HG03439 (cell line): Measurements from ENCODE around the gene TSPAN32.
"Not testable (repeated sequence)": the region's sequence is repeated elsewhere in the genome, so short reads cannot be mapped to it uniquely, and the experiment has no call there.

Source experiments
- ATAC-seq: cut with Tn5 transposase; IDR thresholded peaks from one replicate; pipeline ENCODE4 v1.9.1; 2021; ENCODE audit warnings: mild to moderate bottlenecking, moderate library complexity; ENCODE audit not compliant: unreplicated experiment

Gene TSPAN32

DNA sequence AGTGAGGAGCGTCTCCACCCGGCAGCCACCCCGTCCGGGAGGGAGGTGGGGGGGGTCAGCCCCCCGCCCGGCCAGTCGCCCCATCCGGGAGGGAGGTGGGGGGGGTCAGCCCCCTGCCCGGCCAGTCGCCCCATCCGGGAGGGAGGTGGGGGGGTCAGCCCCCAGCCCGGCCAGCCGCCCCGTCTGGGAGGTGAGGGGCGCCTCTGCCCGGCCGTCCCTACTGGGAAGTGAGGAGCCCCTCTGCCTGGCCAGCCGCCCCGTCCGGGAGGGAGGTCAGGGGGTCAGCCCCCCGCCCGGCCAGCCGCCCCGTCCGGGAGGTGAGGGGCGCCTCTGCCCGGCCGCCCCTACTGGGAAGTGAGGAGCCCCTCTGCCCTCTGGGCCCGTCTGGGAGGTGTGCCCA, 30.8 kb downstream of the TSPAN32 start:
- not testable (repeated sequence) for ATAC-seq

DNA sequence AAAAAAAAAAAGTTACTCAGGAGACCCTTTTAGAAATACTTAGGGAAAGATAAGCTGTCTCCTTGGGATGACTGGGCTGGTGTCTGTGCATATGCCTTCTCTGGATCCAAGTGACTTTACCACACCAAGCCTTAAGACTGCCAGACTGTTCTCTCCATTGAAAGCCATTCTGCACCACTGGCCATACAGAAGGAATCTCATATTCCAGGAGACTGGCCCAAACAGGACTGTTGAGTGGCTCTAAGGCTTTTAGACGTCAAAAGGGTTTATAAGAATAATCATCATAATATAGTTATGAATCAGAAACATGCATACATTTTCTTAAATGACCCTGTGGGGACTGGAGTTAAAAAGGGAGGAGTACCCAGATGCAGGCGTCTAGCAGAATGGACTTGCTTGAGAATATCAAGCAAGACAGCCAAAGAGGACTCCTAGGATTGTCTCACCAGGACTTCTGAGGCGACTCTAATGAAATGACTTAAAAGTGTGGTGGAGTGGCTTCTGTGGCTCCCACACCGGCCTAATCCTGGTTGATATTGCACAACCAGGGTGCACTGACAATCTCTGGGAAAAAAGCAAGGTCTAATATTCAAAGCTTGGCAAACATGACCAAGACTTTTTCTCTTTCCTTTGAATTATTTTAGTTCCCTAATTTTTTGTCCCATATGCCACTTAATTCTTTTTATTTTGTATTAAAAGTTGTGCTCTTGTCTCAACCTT, 31.8 kb downstream of the TSPAN32 start:
- not testable (repeated sequence) for ATAC-seq

DNA sequence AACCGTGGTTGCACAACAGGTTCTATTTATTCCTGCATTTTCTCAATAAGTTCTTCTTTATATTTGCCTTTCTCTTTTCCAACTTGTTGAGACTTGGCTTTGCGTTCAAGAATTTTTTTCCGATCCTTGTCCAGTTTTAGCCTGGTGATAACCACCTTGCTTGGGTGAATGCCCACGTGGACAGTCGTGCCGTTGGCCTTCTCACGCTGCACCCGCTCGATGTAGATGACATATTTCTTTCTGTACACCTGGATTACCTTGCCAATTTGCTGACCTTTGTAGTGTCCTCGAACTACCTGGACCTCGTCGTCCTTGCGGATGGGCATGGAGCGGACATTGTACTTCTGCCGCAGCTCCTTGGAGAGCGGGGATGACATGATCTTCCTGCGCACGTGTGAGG, 33.5 kb downstream of the TSPAN32 start:
- ATAC-seq: not testable (repeated sequence)

DNA sequence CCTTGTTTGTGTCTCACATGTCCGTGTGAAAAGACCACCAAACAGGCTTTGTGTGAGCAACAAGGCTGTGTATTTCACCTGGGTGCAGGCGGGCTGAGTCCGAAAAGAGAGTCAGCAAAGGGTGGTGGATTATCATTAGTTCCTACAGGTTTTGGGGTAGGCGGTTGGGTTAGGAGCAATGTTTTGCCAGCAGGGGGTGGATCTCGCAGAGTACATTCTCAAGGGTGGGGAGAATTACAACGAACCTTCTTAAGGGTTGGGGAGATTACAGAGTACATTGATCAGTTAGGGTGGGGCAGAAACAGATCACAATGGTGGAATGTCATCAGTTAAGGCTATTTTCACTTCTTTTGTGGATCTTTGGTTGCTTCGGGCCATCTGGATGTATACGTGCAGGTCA, 36.9 kb downstream of the TSPAN32 start:
- not testable (repeated sequence) for ATAC-seq

DNA sequence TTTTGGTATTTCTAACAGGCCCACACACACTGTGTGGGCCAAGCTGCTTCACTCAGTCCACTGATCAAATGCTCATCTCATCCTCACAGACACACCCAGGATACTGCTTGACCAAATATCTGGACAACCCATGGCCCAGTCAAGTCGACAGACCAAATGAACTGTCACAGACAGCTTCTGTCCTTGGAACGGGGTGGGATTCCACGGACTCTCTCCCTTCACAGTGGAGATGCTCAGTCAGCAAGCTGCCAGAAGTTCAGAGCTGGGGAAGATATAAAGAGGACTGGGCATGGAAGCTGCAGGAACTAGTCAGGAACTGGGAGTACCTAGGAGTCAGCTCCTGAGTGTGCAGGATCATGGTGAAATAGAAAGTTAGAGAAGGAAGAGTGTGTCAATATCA, 40.7 kb downstream of the TSPAN32 start:
- ATAC-seq: no peak

DNA sequence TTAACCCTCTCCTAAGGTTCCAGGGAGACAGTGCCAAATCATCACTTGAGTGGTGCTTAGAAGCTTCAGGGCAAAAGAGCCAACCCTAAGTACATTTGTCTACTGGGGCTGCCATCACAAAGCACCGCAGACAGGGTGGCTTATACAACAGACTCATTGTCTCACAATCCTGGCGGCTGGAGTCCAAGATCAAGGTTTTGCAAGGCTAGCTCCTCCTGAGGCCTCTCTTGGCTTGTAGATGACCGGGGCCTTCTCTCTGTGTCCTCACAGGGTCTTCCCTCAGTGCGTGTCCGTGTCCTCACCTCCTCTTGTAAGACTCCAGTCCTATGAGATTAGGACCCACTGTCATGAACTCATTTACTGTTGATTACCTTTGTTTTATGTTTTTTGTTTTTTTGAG, 41.2 kb downstream of the TSPAN32 start:
- ATAC-seq: no peak

DNA sequence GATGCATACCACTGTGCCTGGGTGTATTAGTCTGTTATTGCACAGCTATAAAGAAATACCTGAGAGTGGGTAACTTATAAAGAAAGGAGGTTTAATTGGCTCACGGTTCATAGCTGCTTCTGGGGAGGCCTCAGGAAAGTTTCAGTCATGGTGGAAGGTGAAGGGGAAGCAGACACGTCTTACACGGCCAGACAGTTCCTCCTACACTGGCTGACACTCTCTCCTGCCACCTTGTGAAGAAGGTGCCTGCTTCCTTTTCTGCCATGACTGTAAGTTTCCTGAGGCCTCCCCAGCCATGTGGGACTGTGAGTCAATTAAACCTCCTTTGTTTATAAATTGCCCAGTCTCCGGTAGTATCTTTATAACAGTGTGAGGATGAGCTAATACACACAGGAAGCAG, 41.7 kb downstream of the TSPAN32 start:
- no peak for ATAC-seq

DNA sequence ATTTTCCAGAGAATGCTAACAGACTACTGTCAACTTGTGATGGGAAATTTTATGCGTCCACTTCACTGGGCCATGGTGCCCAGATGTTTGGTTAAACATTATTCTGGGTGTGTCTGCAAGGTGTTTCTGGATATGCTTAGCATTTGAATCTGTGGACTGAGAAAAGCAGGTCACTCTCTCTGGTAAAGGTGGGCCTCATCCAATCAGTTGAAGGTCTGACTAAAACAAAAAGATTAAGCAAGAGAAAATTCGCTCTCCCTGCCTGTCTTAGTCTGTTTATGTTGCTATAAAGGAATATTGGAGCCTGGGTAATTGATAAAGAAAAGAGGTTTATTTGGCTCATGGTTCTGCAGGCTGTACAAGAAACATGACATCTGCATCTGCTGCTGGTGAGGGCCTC, 43.2 kb downstream of the TSPAN32 start:
- ATAC-seq: no peak

DNA sequence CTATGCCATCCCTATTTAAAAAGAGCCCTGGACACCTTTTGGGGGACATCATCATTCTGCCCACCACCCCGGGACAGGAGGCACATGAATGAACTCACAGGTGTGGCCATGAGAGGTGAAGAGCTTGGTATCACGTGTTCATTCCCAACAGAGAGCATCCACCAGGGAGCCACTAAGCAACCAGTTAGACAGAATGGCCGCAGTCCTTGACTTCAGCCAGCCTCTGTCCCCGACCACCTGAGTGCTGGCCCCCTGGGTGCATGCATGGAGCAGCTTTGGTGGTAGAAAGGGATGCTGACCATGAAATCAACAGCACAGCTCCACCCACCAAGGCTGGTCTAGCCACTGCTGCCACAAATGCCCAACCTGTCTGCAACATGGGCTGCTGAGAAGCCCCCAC, 44.2 kb downstream of the TSPAN32 start:
- ATAC-seq: no peak

DNA sequence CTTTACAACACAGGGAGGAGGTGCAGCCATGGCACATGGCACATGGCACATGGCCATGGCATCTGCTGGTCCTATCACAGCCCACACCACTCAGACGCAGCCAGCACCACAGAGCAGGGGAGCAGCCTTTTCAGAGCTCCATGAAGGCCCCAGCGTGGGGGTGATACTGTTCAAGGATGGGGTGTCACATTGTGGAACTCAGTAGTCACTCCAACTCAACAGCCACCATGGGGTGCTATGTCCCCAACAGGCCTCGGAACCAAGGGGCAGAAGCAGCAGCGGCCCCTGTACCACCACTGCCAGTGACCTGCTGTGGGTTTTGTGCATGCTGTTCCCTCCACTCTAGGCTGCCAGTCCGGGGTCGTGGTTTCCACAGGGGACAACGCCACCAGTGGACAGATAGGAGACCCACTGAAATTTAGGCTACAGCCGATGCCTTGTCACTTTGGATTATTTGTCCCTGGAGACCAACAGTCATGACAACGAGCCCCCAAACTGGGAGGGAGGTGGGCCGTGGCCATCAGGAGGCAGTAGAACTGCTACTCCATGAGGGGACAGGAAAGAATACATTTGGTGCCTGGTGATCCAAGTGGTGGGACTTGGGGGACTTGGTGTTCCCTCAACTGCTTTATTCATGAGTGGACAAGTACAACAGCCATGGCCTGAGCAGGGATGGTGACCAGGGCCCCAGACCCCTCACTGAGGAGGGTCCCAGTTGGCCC, 44.9 kb downstream of the TSPAN32 start:
- ATAC-seq: no peak

DNA sequence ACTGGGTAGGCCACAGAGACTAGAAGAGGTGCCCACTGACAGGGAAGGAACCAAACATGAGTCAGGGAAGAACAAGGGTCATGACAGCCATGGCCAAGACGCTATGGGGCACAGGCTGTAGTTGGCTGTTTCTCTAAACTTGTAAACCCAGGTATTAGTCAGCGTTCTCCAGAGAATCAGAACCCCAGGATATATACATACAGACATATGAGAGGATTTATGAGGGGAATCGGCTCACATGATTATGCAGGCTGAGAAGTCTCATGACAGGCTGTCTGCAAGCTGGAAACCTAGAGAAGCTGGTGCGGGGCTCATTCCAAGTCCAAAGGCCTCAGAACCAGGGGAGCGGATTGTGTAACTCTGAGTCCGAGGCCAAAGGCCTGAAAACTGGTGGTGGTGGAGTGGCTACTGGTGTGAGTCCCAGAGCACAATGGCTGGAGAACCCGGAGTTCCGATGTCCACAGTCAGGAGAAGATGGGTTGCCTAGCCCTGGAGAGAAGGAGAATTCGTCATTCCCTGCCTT, 45.6 kb downstream of the TSPAN32 start:
- no peak for ATAC-seq

DNA sequence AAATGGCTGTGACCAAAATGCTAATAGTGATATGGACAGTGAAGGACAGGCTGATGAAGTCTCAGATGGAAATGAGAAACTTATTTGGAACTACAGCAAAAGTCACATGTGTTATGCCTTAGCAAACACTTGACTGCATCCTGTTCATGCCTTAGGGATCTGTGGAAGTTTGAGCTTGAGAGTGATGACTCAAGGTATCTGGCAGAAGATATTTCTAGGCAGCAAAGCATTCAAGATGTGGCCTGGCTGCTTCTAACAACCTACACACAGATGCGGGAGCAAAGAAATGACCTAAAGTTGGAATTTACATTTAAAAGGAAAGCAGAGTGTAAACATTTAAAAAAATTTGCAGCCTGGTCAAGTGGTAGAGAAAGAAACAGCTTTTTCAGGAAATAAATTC, 47.2 kb downstream of the TSPAN32 start:
- ATAC-seq: no peak

DNA sequence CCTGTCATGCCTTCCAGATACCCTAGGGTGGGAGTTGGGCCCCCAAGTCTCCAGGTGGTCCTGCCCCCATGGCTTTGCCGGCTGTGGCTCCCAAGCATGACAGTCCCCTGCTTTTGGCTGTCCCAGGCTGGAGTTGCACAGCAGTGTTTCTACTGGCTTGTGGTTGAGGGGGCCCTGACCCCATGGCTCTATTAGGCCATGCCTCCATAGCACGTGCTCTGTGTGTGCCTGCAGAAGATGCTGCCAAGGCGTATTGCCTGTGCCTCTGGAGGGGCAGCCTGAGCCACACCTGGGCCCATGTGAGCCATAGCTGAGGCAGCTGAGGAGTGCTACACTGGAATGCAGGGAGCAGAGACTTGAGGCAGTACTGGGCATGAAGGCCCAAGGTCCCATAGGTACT, 49.9 kb downstream of the TSPAN32 start:
- ATAC-seq: no peak

DNA sequence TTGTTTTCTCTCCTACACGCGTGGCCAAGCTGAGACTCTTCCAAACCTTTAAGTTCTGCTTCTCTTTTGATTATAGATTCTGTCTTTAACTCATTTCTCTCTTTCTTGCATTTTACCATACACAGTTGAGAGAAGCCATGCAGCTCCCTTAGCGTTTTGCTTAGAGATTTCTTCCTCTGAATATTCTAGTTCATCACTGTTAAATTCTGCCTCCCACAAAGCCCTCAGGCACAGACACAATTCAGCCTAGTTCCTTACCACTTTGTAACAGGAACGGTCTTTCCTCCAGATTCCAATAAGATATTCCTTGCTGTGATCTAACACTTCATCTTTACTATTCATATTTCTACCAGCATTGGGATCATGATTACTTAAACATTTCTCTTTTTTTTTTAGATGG, 50.6 kb downstream of the TSPAN32 start:
- ATAC-seq: no peak

DNA sequence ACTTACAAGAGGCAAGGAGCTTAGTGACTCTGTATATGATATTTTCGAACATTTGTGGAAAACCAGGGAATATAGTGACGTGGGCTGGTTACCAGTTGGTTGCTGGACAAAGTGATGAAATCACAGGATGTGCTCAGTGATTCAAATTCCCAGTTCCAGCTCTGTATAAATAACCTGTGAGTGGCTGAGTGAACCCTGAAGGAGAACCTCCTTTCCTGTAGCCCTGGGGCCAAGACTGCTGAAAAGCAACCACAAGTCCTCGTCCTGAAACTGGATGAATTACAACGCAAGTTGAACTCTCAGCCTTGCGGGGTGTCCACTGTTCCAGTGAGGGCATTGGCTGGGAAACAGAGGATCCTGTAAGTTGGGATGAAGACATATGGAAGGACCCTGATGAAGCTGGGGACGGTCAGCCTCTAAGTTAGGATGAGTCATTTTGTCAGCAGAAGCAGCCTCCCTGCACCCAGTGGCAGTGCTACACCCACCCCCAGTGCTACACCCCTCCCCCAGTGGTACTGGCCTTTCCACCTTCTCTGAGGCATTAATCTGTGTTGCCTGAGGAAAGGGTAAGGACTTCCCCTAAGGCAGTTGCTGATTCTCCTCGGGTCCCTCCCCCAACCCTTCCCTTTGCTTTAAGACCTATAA, 53.3 kb downstream of the TSPAN32 start:
- ATAC-seq: no peak

DNA sequence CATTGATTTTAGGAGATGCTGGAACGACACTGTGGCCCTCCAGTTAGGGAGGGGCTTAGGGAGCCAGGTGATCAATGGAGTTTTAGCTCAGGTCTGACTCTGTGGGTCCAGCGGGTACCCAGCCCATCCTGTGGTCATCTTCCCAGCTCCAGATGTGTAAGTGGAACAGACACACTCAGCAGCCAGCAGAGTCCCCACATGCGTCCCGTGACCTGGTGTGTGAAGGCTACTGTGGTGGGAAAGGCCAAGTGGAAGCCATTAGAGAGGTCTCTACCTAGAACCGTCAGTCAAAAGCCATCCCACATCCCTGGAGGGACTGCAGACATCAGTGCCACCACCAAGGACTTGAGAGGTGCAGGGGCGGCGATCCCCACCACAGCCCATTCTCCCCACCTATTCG, 55.4 kb downstream of the TSPAN32 start:
- no peak for ATAC-seq

DNA sequence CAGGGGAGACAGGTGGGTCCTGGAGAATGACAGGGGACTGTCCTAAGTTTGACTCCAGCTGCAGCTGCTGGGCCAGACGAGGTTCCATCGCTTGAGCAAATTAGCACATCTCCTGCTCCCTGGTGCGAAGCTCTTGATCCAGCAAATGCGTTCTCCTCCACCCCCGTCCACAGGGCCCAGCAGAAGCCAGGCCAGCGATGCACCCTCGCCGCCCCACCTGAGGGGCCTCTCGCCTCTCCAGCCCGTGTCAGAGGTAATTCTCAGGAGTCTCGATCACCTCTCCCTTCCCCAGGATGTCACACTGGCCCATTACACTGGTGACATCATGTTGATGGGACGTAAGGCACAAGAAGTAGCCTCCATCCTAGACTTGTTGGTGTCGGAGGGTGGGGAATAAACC, 55.8 kb downstream of the TSPAN32 start:
- not testable (repeated sequence) for ATAC-seq

DNA sequence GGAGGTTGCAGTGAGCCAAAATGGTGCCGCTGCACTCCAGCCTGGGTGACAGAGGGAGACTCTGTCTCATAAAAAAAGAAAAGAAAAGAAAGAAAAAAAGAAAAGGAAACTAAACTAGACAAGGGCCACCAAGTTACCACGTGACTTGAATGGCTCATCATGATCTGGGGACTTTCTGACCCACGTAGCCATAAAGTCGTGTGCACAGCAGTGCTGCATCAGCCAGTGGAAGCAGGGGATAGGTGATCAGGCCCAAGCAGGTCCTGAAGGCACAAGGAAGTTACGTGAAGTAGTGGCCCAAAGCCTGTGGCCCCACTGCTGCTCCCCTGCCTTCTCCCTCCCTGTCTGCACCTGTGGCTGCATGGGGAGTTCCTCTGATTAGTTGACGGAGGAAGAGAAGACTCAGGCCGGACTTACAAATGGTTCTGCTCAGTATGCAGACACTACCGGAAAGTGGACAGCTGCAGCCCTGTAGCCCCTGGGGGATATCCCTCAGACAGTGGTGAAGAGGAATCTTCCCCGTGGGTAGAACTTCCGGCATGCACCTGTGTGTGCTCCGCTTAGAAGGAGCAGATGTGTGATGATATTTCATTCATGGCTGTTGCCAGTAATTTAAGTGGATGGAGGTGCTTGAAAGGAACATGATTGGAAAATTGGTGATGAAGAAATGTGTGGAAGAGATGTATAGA, 57.1 kb downstream of the TSPAN32 start:
- no peak for ATAC-seq

DNA sequence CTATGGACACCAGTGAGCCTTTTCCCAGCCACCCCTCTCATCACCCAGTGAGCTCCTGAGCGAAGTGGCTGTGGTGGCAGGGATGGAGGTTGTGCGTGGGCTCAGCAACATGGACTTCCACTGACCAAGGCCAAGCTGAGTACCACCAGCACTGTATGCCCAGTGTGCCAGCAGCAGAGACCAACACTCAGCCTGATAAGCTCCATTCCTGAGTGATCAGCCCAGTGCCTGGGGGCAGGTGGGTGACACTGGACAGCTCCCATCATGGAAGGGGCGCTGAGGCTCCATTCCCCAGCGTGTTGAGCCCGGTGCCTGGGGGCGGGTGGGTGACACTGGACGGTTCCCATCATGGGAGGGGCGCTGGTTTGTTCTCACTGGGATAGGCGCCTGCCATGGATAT, 57.7 kb downstream of the TSPAN32 start:
- ATAC-seq: no peak

DNA sequence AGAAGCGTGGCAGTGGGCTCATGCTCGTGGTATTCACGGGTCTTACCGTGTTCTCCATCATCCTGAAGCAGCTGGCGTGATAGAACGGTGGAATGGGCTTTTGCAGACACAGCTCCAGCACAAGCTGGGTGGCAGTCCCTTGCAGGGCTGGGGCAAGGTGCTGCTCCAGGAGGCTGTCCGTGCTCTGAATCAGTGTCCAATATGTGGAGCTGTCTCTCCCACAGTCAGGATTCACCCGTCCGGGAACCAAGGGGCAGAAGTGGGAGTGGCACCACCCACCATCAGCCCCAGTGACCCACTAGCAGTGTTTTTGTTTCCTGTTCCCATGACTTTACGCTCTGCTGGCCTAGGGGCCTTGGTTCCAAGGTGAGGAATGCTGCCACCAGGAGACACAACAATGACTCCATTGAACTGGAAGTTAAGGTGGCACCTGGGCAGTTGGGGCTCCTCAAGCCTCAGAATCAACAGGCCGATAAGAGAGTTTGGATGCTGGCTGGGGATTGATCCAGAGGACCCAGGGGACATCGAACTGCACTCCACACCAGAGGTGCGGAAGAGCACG, 58.3 kb downstream of the TSPAN32 start:
- no peak for ATAC-seq

DNA sequence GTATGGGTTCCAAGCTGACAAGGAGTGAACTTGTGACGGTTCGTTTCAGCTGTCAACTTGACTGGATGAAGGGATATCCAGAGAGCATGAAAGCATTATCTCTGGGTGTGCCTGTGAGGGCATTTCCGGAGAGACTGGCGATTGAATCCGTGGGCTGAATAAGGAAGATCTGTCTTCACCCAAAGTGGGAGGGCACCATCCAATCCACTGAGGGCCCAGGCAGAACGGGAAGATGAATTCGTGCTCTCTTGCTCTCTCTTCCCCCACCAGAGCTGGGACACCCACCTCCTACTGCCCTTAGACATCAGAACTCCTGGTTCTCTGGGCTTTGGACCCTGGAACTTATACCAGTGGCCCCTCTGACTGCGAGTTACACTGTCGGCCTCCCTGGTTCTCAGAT, 59.8 kb downstream of the TSPAN32 start:
- ATAC-seq: no peak
